BJ (cell line): ENCODE data around the gene EPB41L5. TPM values are rescaled to one million over a fixed set of nuclear protein-coding genes. Genes with fewer than 3 reads are reported as not detected.
A peak's percentile ranks its signal among the peaks of the same experiment; 100 is the strongest.

Experiments
- CTCF ChIA-PET: fragments of 350-600 bp; formaldehyde crosslinking; extraction: SDS; loops from one replicate; lab custom pipeline; 2021; ENCODE audit warnings: antibody characterized with exemption, inconsistent platforms; lab: Yijun Ruan, JAX
- POLR2A ChIA-PET: fragments of 300-600 bp; sonication (Branson Sonifier 250); formaldehyde crosslinking; extraction: SDS; loops from one replicate; lab custom pipeline; 2021; ENCODE audit warnings: antibody characterized with exemption; lab: Charles Lee
- DNase-seq: peaks from one replicate; pipeline ENCODE4 v3.0.0-alpha.2; 2011; ENCODE audit warnings: low read depth
- H3K27me3 ChIP-seq: 2 replicates; pipeline ENCODE4 v1.6.0; 2011; ENCODE audit warnings: low read length; ENCODE audit not compliant: control insufficient read depth, insufficient read depth
- H3K36me3 ChIP-seq: 2 replicates; pipeline ENCODE4 v1.5.1; 2011; ENCODE audit warnings: low read length; ENCODE audit not compliant: control insufficient read depth, insufficient read depth
- H3K4me3 ChIP-seq: 2 replicates; pipeline ENCODE4 v1.5.1; 2011; ENCODE audit warnings: low read depth, mild to moderate bottlenecking, control low read depth, low read length
- CTCF ChIP-seq: IDR thresholded peaks from 2 replicates; pipeline ENCODE4 v1.5.1; 2011; ENCODE audit warnings: low read depth, mild to moderate bottlenecking, control low read depth, inconsistent platforms, low read length, moderate library complexity; ENCODE audit not compliant: insufficient read depth
- polyA plus RNA-seq: library from polyadenylated mRNA; depleted of rRNA; stranded (reverse); fragments of >200 nt; gene quantifications from 2 replicates; pipeline ENCODE4 v1.2.3, GENCODE V29; 2011

The EPB41L5 gene
- polyA plus RNA-seq, 1 experiment: 4.4 TPM

GRCh38 chr2:120169020-120169419 is 156.1 kb downstream of the EPB41L5 start:
- Histone ChIP-seq H3K36me3 (no peaks in the 10 kb centered on the region; the same call in 1 of the 2 replicates), H3K4me3 (no peak overlapping the region), H3K27me3 (no peaks in the 10 kb centered on the region)
- no peak for TF ChIP-seq CTCF
- ChIA-PET POLR2A (no interaction called here), CTCF (interaction anchor here (0.6 to 1.1 kb wide), 2 partner anchors 470 to 549 kb away, joined by 4 to 5 read pairs; no protein-coding TSS in a partner anchor)
- DNase-seq: no peak

GRCh38 chr2:120174963-120175581 is 162.2 kb downstream of the EPB41L5 start:
- Histone ChIP-seq H3K27me3 (no peaks in the 10 kb centered on the region; the same call in 1 of the 2 replicates), H3K4me3 (no peak overlapping the region), H3K36me3 (no peaks in the 10 kb centered on the region)
- POLR2A ChIA-PET: interaction anchor here (0.7 kb wide), 1 partner anchor 138 kb away, joined by 5 read pairs; no protein-coding TSS in a partner anchor
- CTCF ChIA-PET: interaction anchor here (0.7 to 4.7 kb wide), 28 partner anchors 9 to 533 kb away, joined by 3 to 52 read pairs (median 4); no protein-coding TSS in a partner anchor
- TF ChIP-seq CTCF: peak; percentile 64
- peak; percentile 2 for DNase-seq

DNA sequence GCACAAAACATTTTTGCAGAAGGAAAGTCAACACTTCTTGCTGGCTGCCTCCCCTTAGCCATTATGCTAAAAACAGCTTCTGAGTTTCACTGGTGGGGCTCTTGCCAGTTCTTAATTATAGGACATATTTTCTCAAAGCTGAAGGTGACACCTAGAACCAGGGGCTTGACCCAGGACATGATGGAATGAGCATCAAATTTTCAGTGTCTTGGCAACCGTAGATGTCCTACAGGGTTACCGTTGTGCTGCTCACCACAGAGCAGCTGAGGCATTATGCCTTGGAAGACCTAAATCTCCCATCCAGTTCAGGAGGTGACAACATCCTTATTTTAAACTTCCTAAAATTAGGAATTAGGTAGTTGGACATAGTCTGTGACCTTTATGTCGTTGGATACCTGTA is 163.6 kb downstream of the EPB41L5 start:
- ChIA-PET CTCF (interaction anchor here (0.9 to 4.7 kb wide), 11 partner anchors 8 to 535 kb away, joined by 3 to 52 read pairs (median 17); no protein-coding TSS in a partner anchor), POLR2A (no interaction called here)
- no peaks in the 10 kb centered on the region; the same call in 1 of the 2 replicates for H3K27me3 ChIP-seq
- no peak overlapping the region for H3K4me3 ChIP-seq
- H3K36me3 ChIP-seq: no peaks in the 10 kb centered on the region
- no peak for DNase-seq
- no peak for TF ChIP-seq CTCF

DNA sequence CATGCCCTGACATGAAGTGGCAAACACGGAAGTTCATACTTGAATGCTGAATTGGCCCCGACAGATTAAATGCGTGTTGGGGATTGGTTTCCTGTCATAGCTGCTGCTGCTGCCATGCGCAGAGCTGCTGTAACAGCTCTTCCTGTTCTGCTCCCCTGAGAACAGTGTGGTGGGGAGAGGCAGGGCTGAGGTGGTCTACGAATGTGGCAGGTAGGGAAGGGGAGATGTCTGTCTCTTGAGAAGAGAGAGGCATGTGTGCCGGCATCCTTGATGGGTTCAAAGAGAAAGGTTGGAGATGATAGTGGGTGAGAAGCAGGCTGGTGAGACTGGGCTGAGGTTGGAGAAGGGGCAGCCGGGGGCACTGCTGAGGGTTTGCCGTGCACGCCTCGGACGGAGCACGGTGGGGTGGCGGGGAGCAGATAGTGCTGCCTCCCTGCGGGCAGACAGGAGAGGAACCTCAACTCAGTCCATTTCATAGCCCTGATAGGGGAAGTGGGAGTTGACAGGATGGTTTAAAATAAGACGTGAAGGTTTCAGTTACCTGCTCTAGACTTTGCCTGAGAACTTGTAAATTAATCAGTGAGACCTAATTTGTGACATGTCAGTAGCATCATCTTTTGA is 164.2 kb downstream of the EPB41L5 start:
- CTCF ChIA-PET: interaction anchor here (1.0 to 4.7 kb wide), 7 partner anchors 68 to 535 kb away, joined by 4 to 52 read pairs (median 23); no protein-coding TSS in a partner anchor

More for the DNA sequence above, 164.2 kb downstream of the EPB41L5 start:
- no peak for TF ChIP-seq CTCF
- Histone ChIP-seq H3K27me3 (no peaks in the 10 kb centered on the region; the same call in 1 of the 2 replicates), H3K36me3 (no peaks in the 10 kb centered on the region), H3K4me3 (no peak overlapping the region)
- no peak for DNase-seq
- POLR2A ChIA-PET: no interaction called here
